HepG2 (cell line): ENCODE data around the gene PCSK7.

Source experiments
- HDAC1 ChIP-seq: sonication (generic); formaldehyde crosslinking; IDR thresholded peaks from 2 replicates; pipeline ENCODE4 v1.5.1; 2020; ENCODE audit warnings: mild to moderate bottlenecking, missing genetic modification reagents
- KAT2B ChIP-seq: fragments of 150-350 bp; IDR thresholded peaks from 2 replicates; pipeline ENCODE4 v1.6.1; 2014; ENCODE audit warnings: low read depth, low read length, borderline replicate concordance
- POLR2A ChIP-seq, 2 experiments: IDR thresholded peaks; 2 replicates each; pipeline ENCODE4 v1.6.1; 2011; ENCODE audit warnings: low read depth in 2 of 2, low read length in 2 of 2, mild to moderate bottlenecking in 1 of 2, moderate library complexity in 1 of 2; ENCODE audit not compliant: insufficient read depth in 1 of 2
- POLR2AphosphoS5 ChIP-seq: IDR thresholded peaks from 2 replicates; pipeline ENCODE4 v1.6.1; 2012; ENCODE audit warnings: low read depth, low read length
- XRCC5 ChIP-seq: fragments of 200-400 bp; formaldehyde crosslinking; optimal IDR thresholded peaks from 2 replicates; pipeline ENCODE3; 2017; ENCODE audit warnings: mild to moderate bottlenecking, low read length
- ZBTB3 ChIP-seq: sonication (generic); formaldehyde crosslinking; IDR thresholded peaks from 2 replicates; pipeline ENCODE4 v1.4.0; 2020; ENCODE audit warnings: low read depth, mild to moderate bottlenecking, moderate library complexity, missing genetic modification reagents, borderline replicate concordance
- TF ChIP-seq, protein P1 (sequence below): IDR thresholded peaks from 2 replicates; pipeline ENCODE4 v1.6.1; 2012; ENCODE audit warnings: inconsistent platforms
- TF ChIP-seq, protein P2 (sequence below), 2 experiments: sonication (generic) in 1 of 2; formaldehyde crosslinking in 1 of 2; IDR thresholded peaks; 2 replicates each; pipeline versions ENCODE4 v1.5.1 to v1.6.1; 2011 to 2020; ENCODE audit warnings: borderline replicate concordance in 1 of 2, low read depth in 1 of 2, low read length in 1 of 2, mild to moderate bottlenecking in 1 of 2, missing genetic modification reagents in 1 of 2, moderate library complexity in 1 of 2
- TF ChIP-seq, protein P3 (sequence below): sonication (generic); formaldehyde crosslinking; IDR thresholded peaks from 2 replicates; pipeline ENCODE4 v1.5.0; 2020; ENCODE audit warnings: mild to moderate bottlenecking, missing genetic modification reagents, moderate library complexity
- TF ChIP-seq, protein P4 (sequence below): IDR thresholded peaks from 2 replicates; pipeline ENCODE4 v1.6.1; 2016; ENCODE audit warnings: control low read depth
- TF ChIP-seq, protein P5 (sequence below): sonication (generic); formaldehyde crosslinking; IDR thresholded peaks from 2 replicates; pipeline ENCODE4 v1.4.0; 2020; ENCODE audit warnings: missing genetic modification reagents, mild to moderate bottlenecking, borderline replicate concordance

DNA sequence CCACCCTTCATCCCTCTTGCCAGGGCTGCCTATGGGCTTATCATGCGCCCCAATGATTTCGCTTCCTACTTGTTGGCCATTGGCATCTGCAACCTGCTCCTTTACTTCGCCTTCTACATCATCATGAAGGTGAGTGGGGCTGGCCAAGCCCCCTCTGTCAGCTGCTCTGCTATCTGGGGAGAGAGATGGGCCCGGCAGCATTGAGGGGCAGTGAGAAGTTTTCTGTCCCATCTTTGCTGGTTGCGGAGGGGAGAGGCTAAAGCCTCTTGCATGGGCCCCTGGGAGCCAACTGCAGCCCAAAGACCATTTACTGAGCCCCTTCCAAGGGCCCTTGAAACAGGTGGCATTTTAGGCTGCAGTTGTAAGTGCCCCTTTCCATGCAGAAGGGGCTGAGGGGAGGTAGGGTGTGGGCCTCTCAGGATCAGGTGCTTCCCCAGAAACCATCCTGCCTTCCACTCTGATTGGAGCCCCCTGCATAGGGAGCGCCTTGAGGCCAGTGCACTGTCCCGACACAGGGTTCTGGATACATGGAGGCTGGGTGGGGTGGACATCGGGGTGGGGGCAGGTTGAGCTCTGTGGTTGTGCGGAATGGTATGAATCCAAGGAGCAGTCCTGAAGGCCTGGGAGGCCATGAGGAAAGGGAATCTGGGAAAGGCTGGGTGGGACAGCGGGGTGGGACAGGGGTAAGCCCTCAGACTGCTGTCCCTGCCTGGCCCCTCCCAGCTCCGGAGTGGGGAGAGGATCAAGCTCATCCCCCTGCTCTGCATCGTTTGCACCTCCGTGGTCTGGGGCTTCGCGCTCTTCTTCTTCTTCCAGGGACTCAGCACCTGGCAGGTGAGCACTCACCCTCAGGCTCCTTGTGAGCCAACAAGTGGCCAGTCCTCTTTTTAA, 38.5 kb downstream of the PCSK7 start:
- TF ChIP-seq, protein P1, sequence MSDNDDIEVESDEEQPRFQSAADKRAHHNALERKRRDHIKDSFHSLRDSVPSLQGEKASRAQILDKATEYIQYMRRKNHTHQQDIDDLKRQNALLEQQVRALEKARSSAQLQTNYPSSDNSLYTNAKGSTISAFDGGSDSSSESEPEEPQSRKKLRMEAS = no peak
- TF ChIP-seq, protein P2, sequence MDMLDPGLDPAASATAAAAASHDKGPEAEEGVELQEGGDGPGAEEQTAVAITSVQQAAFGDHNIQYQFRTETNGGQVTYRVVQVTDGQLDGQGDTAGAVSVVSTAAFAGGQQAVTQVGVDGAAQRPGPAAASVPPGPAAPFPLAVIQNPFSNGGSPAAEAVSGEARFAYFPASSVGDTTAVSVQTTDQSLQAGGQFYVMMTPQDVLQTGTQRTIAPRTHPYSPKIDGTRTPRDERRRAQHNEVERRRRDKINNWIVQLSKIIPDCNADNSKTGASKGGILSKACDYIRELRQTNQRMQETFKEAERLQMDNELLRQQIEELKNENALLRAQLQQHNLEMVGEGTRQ (IDR thresholded peaks at IDR 0.05; ENCODE audit: low read depth, low read length) = no peak
- TF ChIP-seq, protein P2 (CRISPR knock-in tag; IDR thresholded peaks at IDR 0.05; ENCODE audit: borderline replicate concordance) = no peak
- TF ChIP-seq, protein P3, sequence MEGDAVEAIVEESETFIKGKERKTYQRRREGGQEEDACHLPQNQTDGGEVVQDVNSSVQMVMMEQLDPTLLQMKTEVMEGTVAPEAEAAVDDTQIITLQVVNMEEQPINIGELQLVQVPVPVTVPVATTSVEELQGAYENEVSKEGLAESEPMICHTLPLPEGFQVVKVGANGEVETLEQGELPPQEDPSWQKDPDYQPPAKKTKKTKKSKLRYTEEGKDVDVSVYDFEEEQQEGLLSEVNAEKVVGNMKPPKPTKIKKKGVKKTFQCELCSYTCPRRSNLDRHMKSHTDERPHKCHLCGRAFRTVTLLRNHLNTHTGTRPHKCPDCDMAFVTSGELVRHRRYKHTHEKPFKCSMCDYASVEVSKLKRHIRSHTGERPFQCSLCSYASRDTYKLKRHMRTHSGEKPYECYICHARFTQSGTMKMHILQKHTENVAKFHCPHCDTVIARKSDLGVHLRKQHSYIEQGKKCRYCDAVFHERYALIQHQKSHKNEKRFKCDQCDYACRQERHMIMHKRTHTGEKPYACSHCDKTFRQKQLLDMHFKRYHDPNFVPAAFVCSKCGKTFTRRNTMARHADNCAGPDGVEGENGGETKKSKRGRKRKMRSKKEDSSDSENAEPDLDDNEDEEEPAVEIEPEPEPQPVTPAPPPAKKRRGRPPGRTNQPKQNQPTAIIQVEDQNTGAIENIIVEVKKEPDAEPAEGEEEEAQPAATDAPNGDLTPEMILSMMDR = no peak
- TF ChIP-seq POLR2A (IDR thresholded peaks at IDR 0.05; ENCODE audit: insufficient read depth in 1 of 2, low read depth in 2 of 2, low read length in 2 of 2) (no peak), KAT2B (no peak), POLR2AphosphoS5 (no peak), ZBTB3 (CRISPR knock-in tag) (no peak), XRCC5 (no peak), HDAC1 (CRISPR knock-in tag) (no peak)
- TF ChIP-seq, protein P4, sequence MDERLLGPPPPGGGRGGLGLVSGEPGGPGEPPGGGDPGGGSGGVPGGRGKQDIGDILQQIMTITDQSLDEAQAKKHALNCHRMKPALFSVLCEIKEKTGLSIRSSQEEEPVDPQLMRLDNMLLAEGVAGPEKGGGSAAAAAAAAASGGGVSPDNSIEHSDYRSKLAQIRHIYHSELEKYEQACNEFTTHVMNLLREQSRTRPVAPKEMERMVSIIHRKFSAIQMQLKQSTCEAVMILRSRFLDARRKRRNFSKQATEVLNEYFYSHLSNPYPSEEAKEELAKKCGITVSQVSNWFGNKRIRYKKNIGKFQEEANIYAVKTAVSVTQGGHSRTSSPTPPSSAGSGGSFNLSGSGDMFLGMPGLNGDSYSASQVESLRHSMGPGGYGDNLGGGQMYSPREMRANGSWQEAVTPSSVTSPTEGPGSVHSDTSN (CRISPR knock-in tag) = no peak
- TF ChIP-seq, protein P5, sequence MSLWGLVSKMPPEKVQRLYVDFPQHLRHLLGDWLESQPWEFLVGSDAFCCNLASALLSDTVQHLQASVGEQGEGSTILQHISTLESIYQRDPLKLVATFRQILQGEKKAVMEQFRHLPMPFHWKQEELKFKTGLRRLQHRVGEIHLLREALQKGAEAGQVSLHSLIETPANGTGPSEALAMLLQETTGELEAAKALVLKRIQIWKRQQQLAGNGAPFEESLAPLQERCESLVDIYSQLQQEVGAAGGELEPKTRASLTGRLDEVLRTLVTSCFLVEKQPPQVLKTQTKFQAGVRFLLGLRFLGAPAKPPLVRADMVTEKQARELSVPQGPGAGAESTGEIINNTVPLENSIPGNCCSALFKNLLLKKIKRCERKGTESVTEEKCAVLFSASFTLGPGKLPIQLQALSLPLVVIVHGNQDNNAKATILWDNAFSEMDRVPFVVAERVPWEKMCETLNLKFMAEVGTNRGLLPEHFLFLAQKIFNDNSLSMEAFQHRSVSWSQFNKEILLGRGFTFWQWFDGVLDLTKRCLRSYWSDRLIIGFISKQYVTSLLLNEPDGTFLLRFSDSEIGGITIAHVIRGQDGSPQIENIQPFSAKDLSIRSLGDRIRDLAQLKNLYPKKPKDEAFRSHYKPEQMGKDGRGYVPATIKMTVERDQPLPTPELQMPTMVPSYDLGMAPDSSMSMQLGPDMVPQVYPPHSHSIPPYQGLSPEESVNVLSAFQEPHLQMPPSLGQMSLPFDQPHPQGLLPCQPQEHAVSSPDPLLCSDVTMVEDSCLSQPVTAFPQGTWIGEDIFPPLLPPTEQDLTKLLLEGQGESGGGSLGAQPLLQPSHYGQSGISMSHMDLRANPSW (CRISPR knock-in tag) = no peak
